ENCODE results near the gene HOXA6. TPM values are rescaled to one million over a fixed set of nuclear protein-coding genes. Genes with fewer than 3 reads are reported as not detected.
A peak's percentile ranks its signal among the peaks of the same experiment; 100 is the strongest.

The HOXA6 gene
- total RNA-seq, 2 experiments from 2014 or later = not detected

- Mint-ChIP-seq H3K4me1 (ENCODE audit: low read depth) (peaks cover 30% of the 10 kb centered on the region), H3K27me3 (ENCODE audit: low read depth) (peaks cover 73% of the 10 kb centered on the region), H3K36me3 (ENCODE audit: low read depth) (peaks cover 3% of the 10 kb centered on the region), H3K4me3 (no peak overlapping the region), H3K27ac (no peak overlapping the region), H3K9me3 (no peaks in the 10 kb centered on the region)
- no peak for DNase-seq
- intact Hi-C loops (cut with micrococcal nuclease) = no loop called here
- CTCF ChIA-PET = interaction anchor here (0.6 kb wide), 1 partner anchor 862 kb away, joined by 3 read pairs; no protein-coding TSS in a partner anchor
Measured at GRCh38 chr7:27100694-27101170, 46.8 kb downstream of the HOXA6 start.

- no peak for DNase-seq
- no peak overlapping the region for H3K4me3 Mint-ChIP-seq
- H3K4me1 Mint-ChIP-seq (ENCODE audit: low read depth) = peaks cover 36% of the 10 kb centered on the region
- no peaks in the 10 kb centered on the region for H3K9me3 Mint-ChIP-seq
- CTCF ChIA-PET = interaction anchor here (0.6 to 0.9 kb wide), 3 partner anchors 95 to 863 kb away, joined by 3 to 7 read pairs (median 3); no protein-coding TSS in a partner anchor
- no peak overlapping the region for H3K27ac Mint-ChIP-seq
- intact Hi-C loops (cut with micrococcal nuclease) = loop anchor here (5.0 to 10.0 kb wide), 2 partner anchors 145 to 1242 kb away; partner anchors contain the start of gene EVX1
- H3K27me3 Mint-ChIP-seq (ENCODE audit: low read depth) = peaks cover 77% of the 10 kb centered on the region
- H3K36me3 Mint-ChIP-seq (ENCODE audit: low read depth) = peaks cover 3% of the 10 kb centered on the region
Measured at GRCh38 chr7:27099453-27100370, 47.9 kb downstream of the HOXA6 start.

DNA sequence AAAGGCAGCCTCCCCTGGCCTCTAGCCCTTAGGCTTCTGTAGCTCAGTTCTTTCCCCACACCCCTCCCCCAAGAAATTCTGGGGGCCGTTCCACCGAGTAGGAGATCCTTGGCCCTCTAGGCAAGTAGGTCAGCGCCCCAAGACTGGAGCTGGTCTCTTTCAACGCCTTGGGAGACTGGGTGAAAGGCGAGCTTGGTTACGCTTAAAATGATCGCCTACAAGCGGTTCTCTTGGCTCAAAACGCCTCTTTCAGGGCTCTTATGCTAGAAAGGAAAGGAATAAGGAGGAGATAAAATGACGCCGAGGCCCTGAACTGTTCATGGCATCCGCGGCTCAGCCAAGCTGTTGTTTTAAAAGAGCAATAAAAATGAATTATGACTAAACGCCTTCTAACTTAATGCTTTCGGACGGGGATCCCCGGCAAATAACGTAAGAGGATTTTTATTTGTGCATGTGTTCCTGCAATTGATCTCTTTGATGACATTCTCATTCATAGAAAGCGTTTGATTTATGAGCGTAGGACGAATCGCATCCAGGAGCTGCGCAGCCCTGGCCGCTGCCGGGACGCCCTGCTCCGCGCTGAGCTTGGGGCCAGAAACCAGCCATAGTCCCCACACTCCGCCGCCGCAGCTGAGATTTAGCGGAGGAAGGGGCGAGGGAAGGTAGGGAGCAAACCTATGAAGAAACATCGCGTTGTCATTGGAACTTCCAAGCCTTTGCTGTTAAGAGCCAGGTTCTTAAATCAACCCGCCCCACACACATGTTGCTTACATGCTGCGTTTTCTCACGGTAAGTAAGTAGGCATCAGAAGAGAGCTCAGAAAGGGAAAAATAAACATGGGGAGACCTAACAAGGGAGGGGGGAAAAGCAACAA lies 48.8 kb downstream of the HOXA6 start:
- intact Hi-C loops (cut with micrococcal nuclease) = loop anchor here (5.0 to 10.0 kb wide), 2 partner anchors 146 to 1242 kb away; partner anchors contain the start of gene EVX1
- Mint-ChIP-seq H3K4me1 (ENCODE audit: low read depth) (peaks cover 35% of the 10 kb centered on the region), H3K36me3 (ENCODE audit: low read depth) (peaks cover 3% of the 10 kb centered on the region), H3K4me3 (no peak overlapping the region), H3K27ac (no peak overlapping the region), H3K9me3 (no peaks in the 10 kb centered on the region), H3K27me3 (ENCODE audit: low read depth) (peaks cover 80% of the 10 kb centered on the region)
- DNase-seq = no peak
- CTCF ChIA-PET = interaction anchor here (0.5 kb wide), 1 partner anchor 417 kb away, joined by 3 read pairs; no protein-coding TSS in a partner anchor

DNA sequence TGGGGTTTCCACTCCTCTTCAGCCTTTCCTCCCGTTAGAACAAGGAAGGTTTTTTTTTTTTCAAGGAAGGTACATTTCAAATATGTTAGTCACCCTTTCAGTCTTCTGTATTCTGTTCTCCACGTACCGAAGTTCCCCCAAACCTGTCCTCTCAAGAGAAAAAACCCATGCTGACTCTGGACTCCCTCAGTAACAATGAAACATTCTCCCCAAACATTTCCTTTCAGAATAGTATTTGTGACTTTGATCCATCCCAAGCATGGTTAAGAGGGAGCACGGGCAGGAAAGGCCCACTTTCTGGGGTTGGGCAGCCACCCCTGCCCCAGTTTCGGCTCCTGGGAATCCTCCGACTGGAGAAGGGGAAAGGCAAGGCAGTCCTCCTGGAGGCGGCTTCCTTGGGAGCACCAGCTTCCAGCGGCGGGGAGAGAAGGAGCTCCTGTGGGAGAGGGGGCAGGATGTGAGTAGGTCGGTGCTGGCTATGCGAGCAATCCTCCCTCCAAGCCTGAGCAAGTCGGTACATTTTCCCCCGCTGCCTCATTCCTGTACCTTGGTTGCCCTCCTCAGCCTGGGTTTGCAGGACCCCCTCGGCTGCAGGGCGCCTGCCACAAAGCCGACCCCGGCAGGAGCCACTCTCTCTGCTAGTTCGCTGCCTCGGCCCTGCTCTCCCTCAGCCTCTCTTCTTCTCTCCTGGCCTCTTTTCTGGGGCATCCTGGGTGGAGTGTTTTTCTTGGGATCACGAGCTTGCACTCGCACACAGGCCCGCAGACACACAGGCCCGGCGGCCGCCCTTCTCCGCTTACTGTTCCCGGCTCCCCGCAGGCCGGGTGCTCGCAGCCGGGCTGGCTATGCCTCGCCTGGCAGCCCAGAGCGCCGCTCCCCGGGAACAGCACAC lies 49.6 kb downstream of the HOXA6 start:
- H3K4me1 Mint-ChIP-seq (ENCODE audit: low read depth) = peaks cover 31% of the 10 kb centered on the region
- DNase-seq = no peak
- intact Hi-C loops (cut with micrococcal nuclease) = loop anchor here (5.0 to 10.0 kb wide), 2 partner anchors 147 to 1241 kb away; partner anchors contain the start of gene EVX1
- CTCF ChIA-PET = interaction anchor here (0.7 kb wide), 1 partner anchor 53 kb away, joined by 3 read pairs; no protein-coding TSS in a partner anchor
- no peak overlapping the region for H3K27ac Mint-ChIP-seq
- peak overlapping the region; percentile 80 for H3K4me3 Mint-ChIP-seq
- peaks cover 80% of the 10 kb centered on the region for H3K27me3 Mint-ChIP-seq (ENCODE audit: low read depth)
- H3K36me3 Mint-ChIP-seq (ENCODE audit: low read depth) = peaks cover 3% of the 10 kb centered on the region
- no peaks in the 10 kb centered on the region for H3K9me3 Mint-ChIP-seq

- DNase-seq = no peak
- intact Hi-C loops (cut with micrococcal nuclease) = loop anchor here (1.0 to 10.0 kb wide), 6 partner anchors 37 to 1240 kb away; partner anchors contain the start of genes EVX1 and SKAP2
- Mint-ChIP-seq H3K27me3 (ENCODE audit: low read depth) (peaks cover 81% of the 10 kb centered on the region), H3K36me3 (ENCODE audit: low read depth) (peaks cover 3% of the 10 kb centered on the region), H3K27ac (no peak overlapping the region), H3K4me1 (ENCODE audit: low read depth) (peaks cover 25% of the 10 kb centered on the region), H3K4me3 (peak overlapping the region; percentile 80), H3K9me3 (no peaks in the 10 kb centered on the region)
- CTCF ChIA-PET = no interaction called here
Measured at GRCh38 chr7:27096768-27097514, 50.6 kb downstream of the HOXA6 start.

DNA sequence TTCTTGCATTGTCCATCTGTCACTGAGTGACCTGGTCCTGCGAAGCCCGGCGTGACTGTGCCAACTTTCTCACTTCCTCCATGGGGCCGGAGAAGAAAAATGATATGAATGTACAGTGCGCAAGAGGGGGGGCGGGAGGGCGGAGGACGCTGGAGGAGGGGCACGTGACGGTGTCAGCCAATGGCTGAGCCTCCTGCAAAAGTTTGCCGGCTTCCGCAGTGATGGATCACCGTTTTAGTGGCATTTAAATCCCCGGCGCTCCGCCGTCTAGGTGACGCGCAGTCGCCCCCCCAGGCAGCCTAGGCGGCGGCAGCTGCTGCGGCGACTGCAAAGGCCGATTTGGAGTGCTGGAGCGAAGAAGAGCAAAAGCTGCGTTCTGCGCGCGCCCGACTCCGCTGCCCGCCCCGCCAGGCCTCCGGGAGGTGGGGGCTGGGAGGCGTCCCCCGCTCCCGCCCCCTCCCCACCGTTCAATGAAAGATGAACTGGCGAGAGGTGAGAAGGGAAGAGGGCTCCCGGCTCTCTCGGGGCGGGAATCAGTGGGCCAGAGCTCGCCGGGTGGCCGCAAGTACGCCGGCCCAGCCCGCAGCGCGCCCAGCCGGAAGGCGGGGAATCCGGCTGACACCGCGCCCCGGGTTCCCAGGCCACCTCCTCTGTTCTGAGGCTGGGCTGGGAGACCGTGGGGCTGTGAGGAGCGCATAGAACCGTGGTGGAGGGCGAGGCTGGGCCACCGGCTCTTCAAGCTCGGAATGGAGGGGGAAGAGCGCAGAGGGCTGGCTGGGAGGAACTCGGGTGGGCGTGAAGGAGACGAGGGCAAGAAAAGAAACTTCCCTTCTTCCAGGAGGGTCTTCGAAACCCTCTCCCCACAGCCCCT lies 51.4 kb downstream of the HOXA6 start, which contains the start of gene HOXA1:
Gene HOXA1, minus strand, starts transcription at position 104 of the 871 bp plus-strand sequence. Its CDS starts 88 bp downstream, at position 16.
- CTCF ChIA-PET = interaction anchor here (0.8 kb wide), 1 partner anchor 65 kb away, joined by 3 read pairs; no protein-coding TSS in a partner anchor
- no peaks in the 10 kb centered on the region for H3K36me3 Mint-ChIP-seq (ENCODE audit: low read depth)
- intact Hi-C loops (cut with micrococcal nuclease) = loop anchor here (1.0 to 10.0 kb wide), 6 partner anchors 38 to 1239 kb away; partner anchors contain the start of genes EVX1 and SKAP2
- H3K27ac Mint-ChIP-seq = peak within 1 kb of the TSS; percentile 47
- H3K4me1 Mint-ChIP-seq (ENCODE audit: low read depth) = peaks cover 21% of the 10 kb centered on the region
- no peaks in the 10 kb centered on the region for H3K9me3 Mint-ChIP-seq
- DNase-seq = peak; percentile 82
- peak within 1 kb of the TSS; percentile 80 for H3K4me3 Mint-ChIP-seq
- peaks cover 82% of the 10 kb centered on the region for H3K27me3 Mint-ChIP-seq (ENCODE audit: low read depth)

Small RNA genes lying within 50 kb of the gene (microRNA-seq; reads per million reads assigned to microRNA genes)
- gene MIR196B (ENCODE audit: borderline microRNAs expressed, borderline replicate concordance) = 20.8 reads per million, percentile 35 among the genes with 10 or more reads in this experiment

Other genes with a start within 250 kb of the HOXA6 start
- gene HOXA1, start 51.8 kb downstream of the HOXA6 start, total RNA-seq = under 1 TPM; 0.24 to 0.30 TPM
- gene HOXA2, start 45.1 kb downstream of the HOXA6 start, total RNA-seq = not detected
- under 1 TPM in 1 of 2 experiments, not detected in 1; 0.14 TPM for gene HOXA4, start 17.0 kb downstream of the HOXA6 start, total RNA-seq
- gene HOXA5, start 4.1 kb downstream of the HOXA6 start, total RNA-seq = not detected
- not detected for gene HOXA3, start 4.8 kb upstream of the HOXA6 start, total RNA-seq
- gene HOXA7, start 8.9 kb upstream of the HOXA6 start, total RNA-seq = not detected
- not detected for gene HOXA9, start 17.8 kb upstream of the HOXA6 start, total RNA-seq
- not detected for gene HOXA10, start 26.5 kb upstream of the HOXA6 start, total RNA-seq
- gene HOXA11, start 37.5 kb upstream of the HOXA6 start, total RNA-seq = not detected
- gene HOXA13, start 52.3 kb upstream of the HOXA6 start, total RNA-seq = not detected
- gene EVX1, start 95.0 kb upstream of the HOXA6 start, total RNA-seq = not detected